ENCODE measurements around the gene PAGR1.
"Not testable (repeated sequence)": the region's sequence is repeated elsewhere in the genome, so short reads cannot be mapped to it uniquely, and the experiment has no call there.

PAGR1 gene

GRCh38 chr16:29813644-29814562 is 2.0 kb upstream of the PAGR1 start:
- no peak for DNase-seq

DNA sequence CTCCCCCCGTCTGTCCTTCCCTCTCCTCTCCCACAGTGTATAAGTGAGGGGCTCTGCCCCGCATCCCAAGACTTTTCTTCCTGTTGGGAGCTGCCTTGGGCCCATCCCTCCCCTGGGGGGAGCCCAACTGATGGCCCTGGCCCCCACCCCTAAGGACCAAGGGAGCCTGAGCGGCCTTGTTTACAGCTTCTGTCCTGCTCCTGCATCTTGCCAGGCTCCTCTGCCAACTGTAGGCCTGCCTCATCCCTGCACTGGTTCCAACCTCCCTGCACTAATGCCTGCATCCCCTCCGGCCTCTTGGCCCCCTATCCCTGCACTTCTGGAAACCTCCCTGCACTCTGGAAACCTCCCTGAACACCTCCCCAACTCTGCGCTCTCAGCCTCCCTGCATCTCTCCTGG is 1.4 kb upstream of the PAGR1 start:
- no peak for DNase-seq

GRCh38 chr16:29815032-29815721 is 775 bp upstream of the PAGR1 start:
- no peak for DNase-seq

DNA sequence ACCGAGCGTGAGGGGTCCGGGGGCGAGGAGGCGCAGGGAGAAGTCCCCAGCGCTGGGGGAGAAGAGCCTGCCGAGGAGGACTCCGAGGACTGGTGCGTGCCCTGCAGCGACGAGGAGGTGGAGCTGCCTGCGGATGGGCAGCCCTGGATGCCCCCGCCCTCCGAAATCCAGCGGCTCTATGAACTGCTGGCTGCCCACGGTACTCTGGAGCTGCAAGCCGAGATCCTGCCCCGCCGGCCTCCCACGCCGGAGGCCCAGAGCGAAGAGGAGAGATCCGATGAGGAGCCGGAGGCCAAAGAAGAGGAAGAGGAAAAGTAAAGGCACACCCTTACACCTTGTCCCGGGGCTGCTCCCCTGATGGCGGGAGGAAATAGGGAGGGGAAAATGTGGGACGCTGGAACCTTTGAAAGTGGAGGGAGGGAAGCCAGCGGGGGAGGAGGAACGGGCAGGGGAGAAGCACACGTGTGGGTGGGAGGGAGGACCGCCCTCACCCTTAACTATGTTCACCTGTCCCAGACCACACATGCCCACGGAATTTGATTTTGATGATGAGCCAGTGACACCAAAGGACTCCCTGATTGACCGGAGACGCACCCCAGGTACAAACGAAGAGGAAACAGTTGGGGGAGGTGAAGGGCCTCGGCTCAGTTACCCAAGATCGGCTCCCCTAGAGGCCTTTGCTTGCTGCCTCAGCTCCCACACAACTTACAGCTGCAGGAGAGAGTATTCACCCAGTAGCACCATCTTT is 916 bp downstream of the PAGR1 start:
- no peak for DNase-seq

DNA sequence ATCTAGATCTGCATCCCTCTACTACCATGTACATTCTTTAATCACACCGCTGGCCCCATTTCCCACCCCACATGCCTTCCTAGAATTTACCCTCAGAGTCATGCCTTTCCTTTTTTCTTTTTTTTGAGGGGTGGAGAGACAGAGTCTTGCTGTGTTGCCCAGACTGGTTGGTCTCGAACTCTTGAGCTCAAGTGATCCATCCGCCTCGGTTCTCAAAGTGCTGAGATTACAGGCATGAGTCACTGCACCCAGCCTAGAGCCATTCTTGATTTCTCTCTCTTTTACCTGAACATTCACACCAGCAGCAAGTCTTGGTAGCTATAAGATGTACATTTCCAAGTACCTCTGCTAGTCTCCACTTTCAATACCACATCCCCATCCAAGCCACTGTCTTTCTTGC is 2.1 kb downstream of the PAGR1 start:
- no peak for DNase-seq

GRCh38 chr16:29819506-29819905 is 3.6 kb downstream of the PAGR1 start:
- no peak for DNase-seq

GRCh38 chr16:29820271-29820701 is 4.3 kb downstream of the PAGR1 start, which contains the start of gene MVP:
MVP (plus strand) TSS chr16:29820462; CDS start chr16:29830550, 10,088 bp downstream.
- DNase-seq, result no peak

DNA sequence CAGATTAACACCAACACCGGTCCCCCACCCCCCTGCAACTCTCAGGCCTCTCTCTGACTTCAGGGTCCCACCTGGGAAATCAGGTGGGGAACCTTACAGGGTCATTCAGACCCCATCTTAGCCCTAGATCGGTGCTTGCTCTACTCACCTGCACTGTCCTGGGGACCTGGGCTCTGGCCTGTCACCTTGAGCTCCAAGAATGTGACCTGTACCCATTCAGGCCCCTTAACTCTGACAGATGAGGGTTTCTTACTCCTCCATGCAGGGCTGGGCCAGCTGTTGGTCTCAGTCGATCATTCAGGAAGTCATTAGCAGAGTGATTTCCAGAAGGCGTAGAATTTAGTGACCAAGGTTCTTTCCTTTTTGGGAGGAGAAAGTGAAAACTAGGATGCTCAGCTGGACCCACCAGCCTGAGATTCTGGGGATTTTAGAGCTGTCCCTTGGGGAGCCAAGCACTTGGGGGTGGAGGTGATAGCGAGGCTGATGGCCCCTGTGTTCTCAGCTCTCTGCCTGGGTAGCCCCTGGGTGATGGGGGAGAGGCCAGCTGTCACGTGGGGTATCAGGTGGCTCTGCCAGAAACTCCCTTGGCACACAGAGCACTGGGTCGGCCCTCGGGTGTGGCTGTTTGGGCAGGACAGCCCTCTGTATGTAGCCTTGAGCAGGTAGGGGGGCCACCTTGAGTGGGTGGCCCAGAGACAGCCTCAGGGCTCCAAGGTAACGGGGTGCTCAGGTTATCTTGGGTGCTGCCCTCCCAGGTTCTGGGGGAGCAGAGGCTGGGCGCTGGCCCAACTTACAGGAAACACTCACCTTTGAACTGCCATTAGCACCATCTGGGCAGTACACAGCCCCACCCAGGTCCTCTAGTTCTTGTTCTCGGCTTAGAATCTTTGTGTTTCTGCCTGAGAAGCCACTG is 5.0 kb downstream of the PAGR1 start:
- no peak for DNase-seq

GRCh38 chr16:29821643-29822115 is 5.7 kb downstream of the PAGR1 start:
- no peak for DNase-seq

DNA sequence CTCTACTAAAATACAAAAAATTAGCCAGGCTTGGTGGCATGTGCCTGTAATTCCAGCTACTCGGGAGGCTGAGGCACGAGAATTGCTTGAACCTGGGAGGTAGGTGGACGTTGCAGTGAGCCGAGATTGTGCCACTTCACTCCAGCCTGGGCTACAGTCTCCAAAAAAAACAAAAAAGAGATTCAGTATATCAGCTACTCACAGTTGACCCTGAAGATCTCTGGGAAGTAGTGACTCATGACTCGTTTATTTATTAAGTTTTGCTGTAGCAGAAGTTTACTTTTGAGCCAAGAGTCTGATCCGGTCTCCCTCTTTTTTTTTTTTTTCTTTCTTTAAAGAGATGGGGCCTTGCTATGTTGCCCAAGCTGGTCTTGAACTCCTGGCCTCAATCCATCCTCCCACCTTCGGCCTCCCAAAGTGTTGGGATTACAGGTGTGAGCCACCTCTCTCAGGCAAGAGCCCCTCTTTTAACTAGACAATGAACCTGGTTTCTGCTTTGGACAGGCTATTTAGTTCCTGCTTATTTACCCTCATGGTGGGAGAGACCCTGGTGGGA is 8.7 kb downstream of the PAGR1 start:
- DNase-seq, result no peak

DNA sequence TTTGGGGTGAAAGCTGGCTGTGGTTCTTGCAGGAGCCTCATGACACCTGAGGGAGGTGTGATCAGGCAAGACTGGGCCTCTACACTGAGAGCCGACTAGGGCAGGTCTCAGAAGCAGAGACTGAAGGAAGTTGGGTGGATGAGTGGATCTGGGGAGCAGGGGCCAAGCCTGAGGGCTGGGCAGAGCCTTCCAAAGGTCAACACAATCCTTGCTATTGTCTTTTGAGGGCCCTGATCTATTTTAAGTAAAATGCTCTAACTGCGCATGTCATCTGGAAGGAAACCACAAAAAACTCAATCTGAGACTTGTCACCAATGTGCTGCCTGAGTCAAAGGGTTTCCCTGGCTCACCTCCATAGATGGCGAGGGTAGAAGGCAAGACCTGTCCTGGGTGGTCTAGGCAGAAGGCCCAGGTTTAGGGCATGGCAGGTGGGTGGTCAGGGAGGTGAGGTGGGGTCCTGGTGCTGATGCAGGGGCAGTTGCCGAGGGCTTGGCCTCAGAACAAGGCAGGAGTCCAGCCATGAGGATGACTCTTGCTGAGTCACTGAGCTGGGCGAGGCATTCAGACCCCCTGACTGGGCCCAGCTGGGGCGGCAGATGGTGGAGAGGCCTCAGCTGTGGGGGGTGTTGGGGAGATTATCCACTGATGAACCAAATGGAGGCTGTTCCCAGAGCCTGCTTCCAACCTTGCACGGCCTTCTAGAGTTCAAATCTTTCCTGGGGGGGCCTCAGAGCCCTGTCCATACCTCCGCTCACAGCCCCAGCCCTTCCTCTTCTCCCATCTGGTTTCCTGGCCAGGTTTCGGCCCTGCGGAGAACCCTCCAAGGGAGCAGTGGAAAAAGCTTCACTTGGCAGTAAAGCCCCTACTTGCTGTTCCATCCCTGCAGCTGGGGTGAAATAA is 9.4 kb downstream of the PAGR1 start:
- no peak for DNase-seq

DNA sequence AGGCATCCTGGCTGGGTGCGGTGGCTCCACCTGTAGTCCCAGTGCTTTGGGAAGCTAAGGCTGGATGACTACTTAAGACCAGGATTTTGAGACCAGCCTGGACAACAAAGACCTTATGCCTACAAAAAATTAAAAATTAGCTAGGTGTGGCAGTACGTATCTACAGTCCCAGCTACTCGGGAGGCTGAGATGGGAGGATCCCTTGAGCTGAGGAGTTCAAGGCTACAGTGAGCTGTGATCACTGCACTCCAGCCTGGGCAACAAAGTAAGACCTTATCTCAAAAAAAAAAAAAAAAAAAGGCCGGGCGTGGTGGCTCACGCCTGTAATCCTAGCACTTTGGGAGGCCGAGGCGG is 10.4 kb downstream of the PAGR1 start:
- no peak for DNase-seq

- no peak for DNase-seq
Observed at GRCh38 chr16:29830774-29831173, 14.8 kb downstream of the PAGR1 start.

GRCh38 chr16:29831490-29831889 is 15.5 kb downstream of the PAGR1 start:
- DNase-seq, result no peak

- DNase-seq, result not testable (repeated sequence)
Observed at GRCh38 chr16:29833219-29833618, 17.3 kb downstream of the PAGR1 start.

- DNase-seq, result no peak
Observed at GRCh38 chr16:29834079-29834478, 18.1 kb downstream of the PAGR1 start.

DNA sequence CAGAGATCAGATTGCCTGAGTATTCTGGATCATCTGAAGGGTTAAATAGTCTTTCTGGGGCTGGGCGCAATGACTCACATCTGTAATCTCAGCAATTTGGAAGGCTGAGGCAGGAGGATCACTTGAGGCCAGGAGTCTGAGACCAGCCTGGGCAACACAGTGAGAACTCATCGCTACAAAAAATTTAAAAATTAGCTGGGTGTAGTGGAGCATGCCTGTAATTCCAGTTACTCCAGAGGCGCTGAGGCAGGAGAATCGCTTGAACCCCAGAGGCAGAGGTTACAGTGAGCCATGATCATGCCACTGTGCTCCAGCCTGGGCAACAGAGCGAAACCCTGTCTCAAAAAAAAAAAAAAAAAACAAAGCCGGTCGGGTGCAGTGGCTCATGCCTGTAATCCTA is 20.0 kb downstream of the PAGR1 start:
- no peak for DNase-seq

DNA sequence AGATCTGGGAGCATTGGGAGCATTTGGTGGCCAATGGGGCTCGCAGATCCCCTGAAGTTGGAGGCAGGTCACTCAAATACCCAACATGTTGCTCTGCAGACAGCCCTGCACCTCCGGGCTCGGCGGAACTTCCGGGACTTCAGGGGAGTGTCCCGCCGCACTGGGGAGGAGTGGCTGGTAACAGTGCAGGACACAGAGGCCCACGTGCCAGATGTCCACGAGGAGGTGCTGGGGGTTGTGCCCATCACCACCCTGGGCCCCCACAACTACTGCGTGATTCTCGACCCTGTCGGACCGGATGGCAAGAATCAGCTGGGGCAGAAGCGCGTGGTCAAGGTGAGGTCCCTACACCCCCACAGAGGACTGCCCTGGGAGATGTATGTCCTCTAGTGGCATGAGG is 20.7 kb downstream of the PAGR1 start:
- DNase-seq, result no peak

- no peak for DNase-seq
Observed at GRCh38 chr16:29837841-29838240, 21.9 kb downstream of the PAGR1 start.

- DNase-seq, result no peak
Observed at GRCh38 chr16:29839822-29840221, 23.9 kb downstream of the PAGR1 start.

DNA sequence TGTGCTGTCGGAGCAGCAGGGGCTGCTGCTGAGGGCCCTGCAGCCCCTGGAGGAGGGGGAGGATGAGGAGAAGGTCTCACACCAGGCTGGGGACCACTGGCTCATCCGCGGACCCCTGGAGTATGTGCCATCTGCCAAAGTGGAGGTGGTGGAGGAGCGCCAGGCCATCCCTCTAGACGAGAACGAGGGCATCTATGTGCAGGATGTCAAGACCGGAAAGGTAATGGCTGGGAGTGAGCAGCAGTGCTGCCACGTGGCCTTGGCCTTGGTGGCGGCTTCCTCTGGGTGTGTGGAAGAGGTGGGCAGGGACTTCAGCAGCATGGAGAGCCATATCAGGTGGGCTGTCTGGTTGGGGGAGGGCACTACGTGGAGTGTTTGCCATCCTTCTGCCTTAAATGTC is 24.3 kb downstream of the PAGR1 start:
- DNase-seq, result no peak

Data from NCI-H1417 treated with DMSO at 0.1 percent for 48 hours (cell line).